Pulmonary artery endothelial cell (primary cell): Measurements from ENCODE around the gene CTSE. TPM values are rescaled to one million over a fixed set of nuclear protein-coding genes. Genes with fewer than 3 reads are reported as not detected.
"Not testable (repeated sequence)": the region's sequence is repeated elsewhere in the genome, so short reads cannot be mapped to it uniquely, and the experiment has no call there.

Experiments
- DNase-seq: peaks from one replicate; pipeline ENCODE4 v3.0.0-alpha.2; 2011; ENCODE audit warnings: low read depth, low spot score
- total RNA-seq: library from RNA; depleted of rRNA; stranded (reverse); fragments of >200 nt; gene quantifications from 2 replicates; pipeline ENCODE4 v1.2.3, GENCODE V29; 2014

CTSE gene
- 0.07 TPM in 2 replicates for total RNA-seq

DNA sequence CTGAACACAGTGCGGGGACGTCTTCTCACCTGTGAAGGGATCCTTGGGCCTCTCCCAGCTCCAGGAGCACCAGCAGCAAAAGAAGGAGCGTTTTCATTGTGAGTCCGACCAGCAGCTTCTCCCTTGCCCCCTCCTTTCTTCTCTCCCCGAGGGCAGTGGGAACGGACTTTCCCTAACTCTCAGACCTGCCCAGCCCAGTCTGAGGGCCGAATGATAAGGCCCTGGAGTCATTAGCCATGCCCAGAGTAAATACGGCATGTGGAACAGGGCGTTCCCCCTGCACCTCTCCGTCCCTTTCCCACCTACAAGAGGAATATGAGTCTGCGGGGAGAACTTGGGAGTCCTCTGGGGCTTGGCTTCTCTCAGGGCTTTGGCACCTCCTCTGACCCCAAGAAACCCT is at the start of gene CTSE:
TSS of gene CTSE (minus strand) at position 201 of the 400 bp plus-strand sequence. CDS start at position 97, 104 bp downstream.
- DNase-seq, result no peak

DNA sequence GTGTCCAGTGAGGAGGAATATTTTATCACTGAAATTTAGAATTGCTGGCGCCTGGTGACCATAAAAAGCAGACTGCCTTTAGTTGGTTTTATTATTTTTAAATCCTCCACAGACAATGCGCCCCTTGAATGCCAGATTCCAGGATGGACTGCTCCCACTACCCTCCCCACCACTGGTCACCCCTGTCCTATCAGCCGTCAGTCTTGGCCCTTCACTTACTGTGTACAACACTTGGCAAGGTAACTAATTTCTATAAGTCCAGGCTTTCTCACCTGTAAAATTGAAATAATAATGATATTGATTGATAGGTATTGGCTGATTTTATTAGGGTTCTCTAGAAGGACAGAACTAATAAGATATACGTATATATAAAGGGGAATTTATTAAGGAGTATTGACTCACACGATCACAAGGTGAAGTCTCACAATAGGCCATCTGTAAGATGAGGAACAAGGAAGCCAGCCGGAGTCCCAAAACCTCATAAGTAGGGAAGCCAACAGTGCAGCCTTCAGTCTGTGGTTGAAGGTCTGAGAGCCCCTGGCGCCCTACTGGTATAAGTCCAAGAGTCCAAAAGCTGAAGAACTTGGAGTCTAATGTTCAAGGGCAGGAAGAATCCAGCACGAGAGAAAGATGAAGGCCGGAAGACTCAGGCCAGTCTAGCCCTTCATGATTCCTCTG is 47.1 kb upstream of the CTSE start:
- no peak for DNase-seq

DNA sequence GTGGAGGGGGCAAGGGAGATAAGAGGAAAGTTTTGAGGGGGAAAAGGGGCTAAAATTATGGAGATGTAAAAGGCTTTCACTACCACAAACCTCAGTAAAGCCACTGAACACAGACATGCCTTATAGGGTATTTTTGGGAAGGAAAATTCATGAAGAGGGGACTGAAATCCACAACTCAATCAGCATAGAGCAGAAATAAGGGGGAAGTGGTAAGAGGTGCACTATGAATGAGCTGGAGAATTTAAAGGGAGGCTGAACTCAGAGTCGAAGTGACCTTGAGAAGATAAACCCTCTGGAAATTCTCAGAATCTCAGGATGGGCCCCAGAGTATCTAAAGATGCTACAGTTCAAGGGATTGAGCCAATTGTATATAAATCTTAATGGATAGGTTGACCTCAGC is 44.6 kb upstream of the CTSE start:
- no peak for DNase-seq

DNA sequence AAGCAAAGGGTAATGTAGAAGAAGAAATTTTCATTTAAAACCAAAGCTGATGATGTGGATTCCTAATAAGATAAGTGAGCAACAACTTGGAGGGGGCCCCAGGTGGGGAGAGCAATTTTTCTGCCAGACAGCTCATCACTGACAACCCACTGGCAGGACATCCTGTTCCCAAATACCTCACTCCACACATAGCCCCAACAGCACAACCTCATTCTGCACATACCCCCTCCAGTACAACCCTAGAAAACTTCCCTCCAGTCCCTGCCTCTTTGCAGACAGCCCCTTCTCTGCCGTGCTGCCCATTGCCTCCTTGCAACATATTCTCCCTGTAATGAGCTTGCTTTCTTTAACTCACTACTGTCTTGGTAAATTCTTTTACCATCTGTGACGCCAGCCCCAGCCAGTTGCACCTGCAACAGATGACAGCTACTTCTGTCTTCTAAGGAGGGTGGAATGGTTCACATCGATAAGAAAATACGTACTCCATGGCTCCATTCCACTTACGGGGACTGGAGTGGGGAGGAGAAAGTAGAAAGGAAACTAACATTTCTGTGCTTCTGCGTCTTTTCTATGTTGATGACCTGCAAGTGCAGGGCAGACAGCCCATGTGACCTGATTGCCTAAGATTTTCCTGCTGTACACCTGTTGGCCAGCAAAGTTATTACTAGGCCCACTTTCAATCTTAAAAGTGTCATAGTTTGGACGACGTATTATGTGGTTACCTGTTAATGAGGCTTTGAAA is 44.0 kb upstream of the CTSE start:
- no peak for DNase-seq

DNA sequence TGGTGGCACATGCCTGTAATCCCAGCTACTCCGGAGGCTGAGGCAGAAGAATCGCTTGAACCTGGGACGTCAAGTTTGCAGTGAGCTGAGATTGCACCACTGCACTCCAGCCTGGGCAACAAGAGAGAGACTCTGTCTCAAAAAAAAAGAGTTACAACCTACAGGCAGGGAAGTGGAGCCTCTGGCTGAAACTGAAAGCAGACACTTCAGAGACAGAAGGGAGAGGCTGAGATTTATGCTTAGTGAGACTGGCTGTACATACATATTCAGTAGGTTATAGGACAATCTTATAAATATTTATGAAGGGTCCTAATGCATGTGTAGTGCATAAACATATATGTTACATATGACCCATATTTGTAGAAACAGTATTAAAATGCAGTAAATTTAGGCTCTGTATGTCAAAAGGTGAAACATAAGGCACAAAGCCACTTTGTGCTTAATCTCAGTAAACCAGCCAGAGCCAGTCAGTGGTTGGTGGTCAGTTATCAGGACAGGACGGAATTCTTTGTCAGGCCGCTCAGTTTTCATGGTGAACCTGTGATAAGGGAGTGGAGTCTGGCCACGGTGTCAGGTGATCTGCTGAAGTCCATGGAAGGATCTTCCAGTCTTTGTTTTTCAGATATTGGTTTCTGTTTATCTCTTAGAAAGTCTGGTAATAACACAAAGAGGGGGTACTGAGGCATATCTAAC is 42.9 kb upstream of the CTSE start:
- DNase-seq, result no peak

DNA sequence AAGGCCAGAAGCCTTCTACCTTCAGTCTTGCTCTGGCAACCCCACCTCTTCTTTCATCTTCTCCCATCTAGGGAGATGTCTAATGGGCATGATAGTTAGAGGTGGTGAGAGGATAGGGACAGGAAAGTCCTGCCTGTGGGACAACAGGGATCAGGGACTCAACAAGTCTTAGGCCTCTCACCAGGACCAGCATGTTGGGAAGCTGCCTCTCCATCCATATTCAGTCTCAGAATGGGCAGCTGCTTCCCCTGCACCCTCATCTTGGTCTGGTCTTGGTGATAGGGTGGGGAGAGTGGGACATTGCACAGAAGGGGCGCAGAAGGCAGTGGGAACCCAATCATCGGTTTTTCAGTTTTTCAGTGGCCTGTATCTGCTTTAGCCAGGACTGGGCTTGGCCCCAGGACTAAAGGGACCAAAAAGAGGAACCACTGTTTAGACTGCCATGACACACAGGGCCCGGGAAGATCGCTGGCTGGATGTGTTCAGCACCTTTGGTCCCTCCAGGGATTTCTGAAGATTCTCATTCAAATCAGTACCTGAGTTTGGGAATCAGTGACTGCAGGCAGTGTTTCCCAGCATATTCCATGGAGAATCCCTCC is 42.0 kb upstream of the CTSE start:
- no peak for DNase-seq

DNA sequence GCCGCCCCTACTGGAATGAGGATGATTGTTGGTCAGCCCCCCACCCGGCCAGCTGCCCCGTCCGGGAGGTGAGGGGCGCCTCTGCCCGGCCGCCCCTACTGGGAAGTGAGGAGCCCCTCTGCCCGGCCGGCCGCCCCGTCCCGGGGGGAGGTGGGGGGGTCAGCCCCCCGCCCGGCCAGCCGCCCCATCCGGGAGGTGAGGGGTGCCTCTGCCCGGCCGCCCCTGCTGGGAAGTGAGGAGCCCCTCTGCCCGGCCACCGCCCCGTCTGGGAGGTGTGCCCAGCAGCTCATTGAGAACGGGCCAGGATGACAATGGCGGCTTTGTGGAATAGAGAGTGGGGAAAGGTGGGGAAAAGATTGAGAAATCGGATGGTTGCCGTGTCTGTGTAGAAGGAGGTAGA is 40.8 kb upstream of the CTSE start:
- DNase-seq, result not testable (repeated sequence)

DNA sequence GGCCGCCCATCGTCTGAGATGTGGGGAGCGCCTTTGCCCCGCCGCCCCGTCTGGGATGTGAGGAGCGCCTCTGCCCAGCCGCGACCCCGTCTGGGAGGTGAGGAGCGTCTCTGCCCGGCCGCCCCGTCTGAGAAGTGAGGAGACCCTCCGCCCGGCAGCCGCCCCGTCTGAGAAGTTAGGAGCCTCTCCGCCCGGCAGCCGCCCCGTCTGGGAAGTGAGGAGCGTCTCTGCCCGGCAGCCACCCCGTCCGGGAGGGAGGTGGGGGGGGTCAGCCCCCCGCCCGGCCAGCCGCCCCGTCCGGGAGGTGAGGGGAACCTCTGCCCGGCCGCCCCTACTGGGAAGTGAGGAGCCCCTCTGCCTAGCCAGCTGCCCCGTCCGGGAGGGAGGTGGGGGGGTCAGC is 40.3 kb upstream of the CTSE start:
- DNase-seq, result not testable (repeated sequence)

DNA sequence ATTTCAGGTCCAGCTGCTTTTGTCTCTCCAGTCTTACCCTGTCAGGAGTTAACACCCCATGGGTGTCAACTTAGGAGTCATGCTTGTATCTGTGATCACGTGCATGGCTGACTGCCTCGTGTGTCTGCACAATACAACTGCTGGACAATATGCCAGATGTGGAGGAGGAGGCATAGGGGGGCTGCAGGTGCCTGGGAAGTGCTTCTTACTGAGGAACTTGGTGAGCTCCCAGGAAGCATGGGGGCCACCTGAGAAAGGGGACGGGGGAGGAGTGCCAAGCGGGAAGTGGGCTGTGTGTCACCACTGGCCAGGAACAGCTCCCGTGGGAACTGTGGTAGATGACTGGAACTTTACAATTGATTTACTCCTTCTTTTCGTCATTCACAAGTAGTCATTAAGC is 38.8 kb upstream of the CTSE start:
- DNase-seq, result no peak

DNA sequence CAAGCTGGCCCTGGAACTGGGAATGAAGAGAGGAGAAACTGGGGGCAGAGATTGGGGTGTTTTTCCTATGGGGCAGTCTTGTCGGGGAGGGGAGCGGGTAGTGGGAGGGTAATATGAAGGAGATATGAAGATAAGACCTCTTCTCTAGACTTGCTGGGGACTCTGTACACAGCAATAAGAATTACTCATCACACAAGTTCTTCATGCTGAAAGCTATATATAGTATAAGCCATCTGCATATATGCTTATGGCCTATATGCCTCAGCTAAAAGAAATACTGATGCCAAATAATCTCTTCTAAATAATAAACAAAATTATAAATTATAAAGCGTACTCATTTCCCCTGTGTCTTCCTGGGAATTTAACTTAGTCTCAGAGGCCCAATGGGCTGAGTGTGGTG is 37.1 kb upstream of the CTSE start:
- no peak for DNase-seq

DNA sequence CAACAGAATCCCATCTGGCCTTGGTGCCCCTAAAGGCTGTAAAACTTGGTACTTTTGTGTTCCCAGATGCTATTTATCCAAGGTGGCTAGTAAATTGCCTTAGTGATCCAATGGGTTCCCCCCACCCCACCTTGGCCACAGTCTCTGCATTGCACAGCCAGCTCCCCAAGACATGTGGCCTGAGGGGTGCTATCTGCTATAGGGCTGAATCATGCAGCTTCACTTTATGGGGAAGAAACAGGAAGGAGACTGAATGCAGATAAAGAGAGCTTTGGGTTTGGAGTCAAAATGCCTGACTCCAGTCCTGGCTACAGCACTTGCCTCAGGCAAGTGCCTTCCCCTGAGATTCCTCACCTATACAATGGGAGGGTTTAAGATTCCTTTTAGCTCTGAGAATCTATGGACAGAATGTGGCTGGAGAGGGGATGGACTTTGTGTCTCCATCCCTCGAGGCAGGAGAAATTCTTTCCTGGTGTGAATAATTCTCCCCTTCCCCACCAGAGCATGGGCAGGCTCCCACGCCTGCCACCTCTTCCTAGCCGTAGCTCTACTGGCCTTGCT is 35.7 kb upstream of the CTSE start:
- DNase-seq, result no peak

DNA sequence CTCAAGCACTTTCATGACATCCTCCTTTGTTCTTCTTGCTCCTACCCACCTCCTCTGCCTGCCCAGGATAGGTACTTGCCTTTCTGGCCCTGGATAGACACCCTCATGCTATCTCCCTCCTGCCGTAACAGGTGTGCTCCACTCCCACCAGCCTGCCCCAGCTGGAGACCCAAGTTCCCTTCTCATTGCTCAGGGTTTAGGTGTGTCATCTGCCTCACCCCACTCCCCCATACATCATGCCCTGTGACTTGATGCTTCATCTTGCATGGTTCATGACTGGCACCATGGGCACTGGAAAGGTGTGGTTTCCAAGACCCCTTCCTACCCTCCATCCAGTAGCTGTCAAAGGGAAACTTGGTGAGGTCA is 35.2 kb upstream of the CTSE start:
- DNase-seq, result no peak

DNA sequence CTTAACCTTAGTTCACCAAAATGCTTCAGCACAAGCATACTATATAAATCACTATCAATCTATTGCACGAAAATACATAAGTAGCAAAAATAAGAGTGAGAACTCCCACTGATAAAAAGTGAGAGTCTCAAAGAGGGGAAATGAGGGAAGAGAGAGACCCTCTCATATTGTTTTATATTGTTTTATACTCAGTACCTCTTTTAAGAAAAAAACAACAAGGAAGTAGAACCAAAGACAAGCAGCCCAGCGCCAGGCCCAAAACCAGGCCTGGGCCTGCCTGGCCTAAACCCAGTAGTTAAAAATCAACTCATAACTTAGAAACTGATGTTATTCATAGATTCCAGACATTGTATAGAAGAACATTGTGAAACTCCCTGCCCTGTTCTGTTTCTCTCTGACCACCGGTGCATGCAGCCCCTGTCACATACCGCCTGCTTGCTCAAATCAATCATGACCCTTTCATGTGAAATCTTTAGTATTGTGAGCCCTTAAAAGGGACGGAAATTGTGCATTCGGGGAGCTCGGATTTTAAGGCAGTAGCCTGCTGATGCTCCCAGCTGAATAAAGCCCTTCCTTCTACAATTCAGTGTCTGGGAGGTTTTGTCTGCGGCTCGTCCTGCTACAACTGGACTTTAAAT is 34.7 kb upstream of the CTSE start:
- DNase-seq, result not testable (repeated sequence)

DNA sequence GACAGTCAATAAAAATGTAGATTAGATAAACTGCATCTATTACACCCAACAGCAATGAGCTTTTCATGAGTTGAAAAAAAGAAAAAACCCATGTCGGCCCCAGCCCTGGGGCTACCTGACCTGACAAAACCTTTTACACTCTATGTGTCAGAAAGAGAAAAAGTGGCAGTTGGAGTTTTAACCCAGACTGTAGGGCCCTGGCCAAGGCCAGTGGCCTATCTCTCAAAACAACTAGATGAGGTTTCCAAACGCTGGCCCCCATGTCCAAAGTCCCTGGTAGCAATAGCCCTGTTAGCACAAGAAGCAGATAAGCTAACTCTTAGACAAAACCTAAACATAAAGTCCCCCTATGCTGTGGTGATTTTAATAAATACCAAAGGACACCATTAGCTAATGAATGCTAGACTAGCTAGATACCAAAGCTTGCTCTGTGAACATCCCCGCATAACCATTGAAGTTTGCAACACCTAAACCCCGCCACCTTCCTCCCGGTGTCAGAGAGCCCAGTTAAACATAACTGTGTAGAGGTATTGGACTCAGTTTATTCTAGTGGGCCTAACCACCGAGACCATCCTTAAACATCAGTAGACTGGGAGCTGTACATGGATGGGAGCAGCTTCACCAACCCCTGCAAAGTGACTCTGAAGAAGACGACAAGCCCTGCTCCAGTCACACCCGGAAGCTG is 32.1 kb upstream of the CTSE start:
- DNase-seq, result not testable (repeated sequence)

DNA sequence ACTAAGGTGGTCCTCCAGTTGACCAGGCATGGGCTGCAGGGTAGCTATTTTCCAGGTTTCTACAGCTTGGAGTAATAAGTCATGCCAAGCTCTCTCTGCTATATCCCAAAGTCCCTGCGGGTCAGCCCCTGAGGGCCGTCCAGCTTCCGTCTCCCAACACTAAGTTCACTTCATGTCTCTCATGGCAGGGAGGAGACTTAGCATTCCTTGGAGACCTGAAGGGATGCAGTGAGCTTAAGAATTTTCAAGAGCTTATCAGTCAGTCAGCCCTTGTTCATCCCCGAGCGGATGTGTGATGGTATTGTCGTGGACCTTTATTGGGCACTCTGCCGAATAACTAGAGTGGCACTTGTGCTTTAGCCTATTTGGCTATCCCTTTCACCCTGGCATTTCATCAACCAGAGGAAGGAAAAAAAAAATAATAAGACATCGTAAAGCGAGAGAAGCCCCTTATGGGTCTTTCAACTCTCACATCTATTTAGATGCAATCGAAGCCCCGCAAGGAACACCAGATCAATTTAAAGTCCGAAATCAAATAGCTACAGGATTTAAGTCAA is 31.5 kb upstream of the CTSE start:
- not testable (repeated sequence) for DNase-seq

DNA sequence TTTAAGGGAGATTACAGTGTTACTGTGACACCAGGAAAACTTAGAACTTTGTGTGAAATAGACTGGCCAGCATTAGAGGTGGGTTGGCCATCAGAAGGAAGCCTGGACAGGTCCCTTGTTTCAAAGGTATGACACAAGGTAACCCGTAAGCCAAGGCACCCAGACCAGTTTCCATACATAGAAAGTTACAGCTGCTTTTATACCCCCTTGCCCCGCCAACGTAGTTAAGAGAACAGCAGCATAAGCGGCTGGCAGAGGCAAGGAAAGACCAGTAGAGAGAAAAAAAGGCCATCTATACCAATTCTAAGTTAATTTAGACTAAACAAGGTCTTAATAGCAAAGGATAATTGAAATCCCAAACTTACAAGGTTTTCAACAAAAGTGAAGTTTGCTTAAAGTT is 29.9 kb upstream of the CTSE start:
- DNase-seq, result not testable (repeated sequence)

DNA sequence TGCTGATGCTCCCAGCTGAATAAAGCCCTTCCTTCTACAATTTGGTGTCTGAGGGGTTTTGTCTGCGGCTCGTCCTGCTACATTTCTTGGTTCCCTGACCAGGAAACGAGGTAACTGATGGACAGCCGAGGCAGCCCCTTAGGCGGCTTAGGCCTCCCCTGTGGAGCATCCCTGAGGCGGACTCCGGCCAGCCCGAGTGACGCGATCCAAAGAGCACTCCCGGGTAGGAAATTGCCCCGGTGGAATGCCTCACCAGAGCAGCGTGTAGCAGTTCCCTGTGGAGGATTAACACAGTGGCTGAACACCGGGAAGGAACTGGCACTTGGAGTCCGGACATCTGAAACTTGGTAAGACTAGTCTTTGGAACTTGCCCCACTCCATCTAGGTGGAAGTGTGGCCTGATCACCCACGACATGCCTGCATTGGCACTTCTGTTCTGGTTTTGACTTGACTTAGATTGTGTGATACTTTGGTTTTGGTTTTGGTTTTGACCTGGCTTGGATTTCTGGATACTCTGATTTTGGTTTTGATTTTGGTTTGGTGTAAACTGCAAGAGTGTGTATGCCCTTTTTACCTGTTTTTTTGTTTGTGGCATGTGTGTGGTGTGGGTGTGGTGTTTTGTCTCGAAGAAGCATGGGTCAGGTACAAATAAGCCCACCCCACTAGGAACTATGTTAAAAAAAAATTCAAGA is 29.4 kb upstream of the CTSE start, which contains the start of gene RHEX:
TSS of gene RHEX (plus strand) at position 255 of the 692 bp plus-strand sequence. CDS start 44,656 bp downstream, outside the sequence.
- DNase-seq, result not testable (repeated sequence)

DNA sequence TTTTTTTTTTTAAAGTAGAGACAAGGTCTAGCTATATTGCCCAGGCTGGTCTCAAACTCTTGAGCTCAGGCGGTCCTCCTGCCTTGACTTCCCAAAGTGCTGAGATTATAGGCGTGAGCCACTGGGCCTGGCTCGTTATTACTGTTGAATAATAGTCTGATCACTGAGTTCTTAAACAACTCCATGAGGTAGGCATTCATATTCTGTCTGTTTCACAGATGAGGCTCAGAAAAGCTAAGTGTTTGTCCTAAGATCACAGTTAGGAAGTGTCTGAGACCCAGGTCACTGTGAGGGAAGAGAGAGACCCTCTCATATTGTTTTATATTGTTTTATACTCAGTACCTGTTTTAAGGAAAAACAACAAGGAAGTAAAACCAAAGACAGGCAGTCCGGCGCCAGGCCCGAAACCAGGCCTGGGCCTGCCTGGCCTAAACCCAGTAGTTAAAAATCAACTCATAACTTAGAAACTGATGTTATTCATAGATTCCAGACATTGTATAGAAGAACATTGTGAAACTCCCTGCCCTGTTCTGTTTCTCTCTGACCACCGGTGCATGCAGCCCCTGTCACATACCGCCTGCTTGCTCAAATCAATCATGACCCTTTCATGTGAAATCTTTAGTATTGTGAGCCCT is 28.7 kb upstream of the CTSE start:
- not testable (repeated sequence) for DNase-seq

DNA sequence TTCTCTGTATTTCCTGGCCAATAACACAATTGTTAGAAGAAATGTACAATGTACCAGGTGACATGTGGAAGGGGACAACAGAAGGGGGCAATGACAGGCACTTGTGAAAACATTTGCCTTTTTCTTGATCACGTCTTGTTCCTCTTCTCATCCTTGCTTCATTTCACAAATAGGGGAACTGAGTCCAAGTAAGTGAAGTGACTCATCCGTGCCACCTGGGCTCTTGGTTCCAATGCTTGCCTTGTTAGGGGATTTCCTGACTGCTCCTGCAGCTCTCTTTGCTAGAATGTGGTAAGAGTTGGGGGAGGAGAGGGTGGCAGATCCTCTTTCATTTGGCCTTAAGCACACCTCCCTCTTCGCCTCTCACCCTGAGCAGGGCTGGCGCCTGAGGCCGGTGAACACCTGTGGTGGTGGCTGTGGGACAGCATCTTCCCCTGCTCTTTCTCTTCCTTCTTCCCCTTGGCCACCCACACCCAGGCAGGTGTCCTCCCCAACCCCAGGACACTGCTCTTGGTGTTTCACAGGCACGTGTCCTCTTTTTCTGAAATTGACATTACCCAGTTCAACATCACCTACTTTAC is 27.1 kb upstream of the CTSE start:
- DNase-seq, result no peak
